ENCODE data around the gene KATNA1.

Gene KATNA1

GRCh38 chr6:149608381-149608982, 40.0 kb downstream of the KATNA1 start:
- no peak for DNase-seq (ENCODE audit: low spot score)

- no peak for DNase-seq (ENCODE audit: low spot score)
Measured at GRCh38 chr6:149600508-149600907, 48.0 kb downstream of the KATNA1 start.

- no peak for DNase-seq (ENCODE audit: low spot score)
Measured at GRCh38 chr6:149593408-149593807, 55.1 kb downstream of the KATNA1 start.

GRCh38 chr6:149592983-149593382, 55.5 kb downstream of the KATNA1 start:
- no peak for DNase-seq (ENCODE audit: low spot score)

- no peak for DNase-seq (ENCODE audit: low spot score)
Measured at GRCh38 chr6:149586149-149586548, 62.4 kb downstream of the KATNA1 start.

- no peak for DNase-seq (ENCODE audit: low spot score)
Measured at GRCh38 chr6:149581349-149581748, 67.2 kb downstream of the KATNA1 start.

- DNase-seq (ENCODE audit: low spot score), result no peak
Measured at GRCh38 chr6:149580880-149581279, 67.6 kb downstream of the KATNA1 start.

GRCh38 chr6:149567945-149568585, 80.4 kb downstream of the KATNA1 start:
- DNase-seq (ENCODE audit: low spot score), result no peak

- DNase-seq (ENCODE audit: low spot score), result no peak
Measured at GRCh38 chr6:149567194-149567586, 81.3 kb downstream of the KATNA1 start.

- peak; percentile 28 for DNase-seq (ENCODE audit: low spot score)
Measured at GRCh38 chr6:149566410-149567193, 81.9 kb downstream of the KATNA1 start.

- DNase-seq (ENCODE audit: low spot score), result peak; percentile 97
Measured at GRCh38 chr6:149565527-149566409, 82.7 kb downstream of the KATNA1 start, which contains the start of gene GINM1. Gene GINM1 (plus strand): TSS chr6:149566375. CDS start chr6:149566415, 40 bp downstream.

- no peak for DNase-seq (ENCODE audit: low spot score)
Measured at GRCh38 chr6:149563928-149564325, 84.6 kb downstream of the KATNA1 start.

- DNase-seq (ENCODE audit: low spot score), result no peak
Measured at GRCh38 chr6:149563203-149563927, 85.1 kb downstream of the KATNA1 start.

GRCh38 chr6:149560736-149561135, 87.8 kb downstream of the KATNA1 start:
- no peak for DNase-seq (ENCODE audit: low spot score)

- DNase-seq (ENCODE audit: low spot score), result no peak
Measured at GRCh38 chr6:149559389-149559788, 89.1 kb downstream of the KATNA1 start.

- DNase-seq (ENCODE audit: low spot score), result no peak
Measured at GRCh38 chr6:149558029-149558428, 90.5 kb downstream of the KATNA1 start.

- DNase-seq (ENCODE audit: low spot score), result no peak
Measured at GRCh38 chr6:149551920-149552319, 96.6 kb downstream of the KATNA1 start.

GRCh38 chr6:149545754-149546471, 102.6 kb downstream of the KATNA1 start, which contains the start of gene PPIL4:
Gene PPIL4 (minus strand): TSS chr6:149546043. CDS start chr6:149546005, 38 bp downstream.
- DNase-seq (ENCODE audit: low spot score), result peak; percentile 95

- DNase-seq (ENCODE audit: low spot score), result peak; percentile 63
Measured at GRCh38 chr6:149545258-149545753, 103.2 kb downstream of the KATNA1 start.

All from activated CD4-positive, alpha-beta T cell treated with anti-CD3 and anti-CD28 coated beads, Interleukin-2, Interleukin-4, amounts not matched to agents 100 ng/mL and 50 ng/mL, durations not matched to agents 16 hours and 8 hours (primary cell).